Right lobe of liver (tissue), 6 donors: Measurements from ENCODE around the gene NDUFS4. TPM values are rescaled to one million over a fixed set of nuclear protein-coding genes. Genes with fewer than 3 reads are reported as not detected.
A peak's percentile ranks its signal among the peaks of the same experiment; 100 is the strongest.
"Not testable (repeated sequence)": the region's sequence is repeated elsewhere in the genome, so short reads cannot be mapped to it uniquely, and the experiment has no call there.

ENCODE experiments used
- ATAC-seq, 4 donors: fragments of 200-7000 bp; cut with Tn5 transposase; one replicate each; pipeline ENCODE4 v1.9.1; 2020; ENCODE audit warnings: mild to moderate bottlenecking in 4 of 4, moderate library complexity in 4 of 4
- DNase-seq, 3 donors: peaks; one replicate each; pipeline ENCODE4 v3.0.0-alpha.2; 2020
- H3K27ac ChIP-seq, 3 donors: fragments of 200-600 bp; one replicate each; pipeline ENCODE4 v1.8.0; 2022
- H3K27me3 ChIP-seq, 2 donors: fragments of 200-600 bp; one replicate each; pipeline ENCODE4 v1.8.0; 2022
- H3K36me3 ChIP-seq, 4 donors: fragments of 200-600 bp; sonication (generic) in 1 of 4; one replicate each; pipeline versions ENCODE4 v1.5.1 to v1.8.0; 2017 to 2022; ENCODE audit warnings: control low read depth in 1 of 4
- H3K4me1 ChIP-seq, 4 donors: fragments of 200-600 bp; sonication (generic) in 1 of 4; one replicate each; pipeline versions ENCODE4 v1.5.1 to v1.8.0; 2017 to 2022; ENCODE audit warnings: control low read depth in 1 of 4
- H3K4me3 ChIP-seq, 3 donors: fragments of 200-600 bp; one replicate each; pipeline ENCODE4 v1.8.0; 2022
- H3K9me3 ChIP-seq, 4 donors: fragments of 200-600 bp; sonication (generic) in 1 of 4; one replicate each; pipeline versions ENCODE4 v1.5.1 to v1.8.0; 2017 to 2022; ENCODE audit warnings: control low read depth in 1 of 4
- POLR2A ChIP-seq: fragments of 450-650 bp; IDR thresholded peaks from one replicate; pipeline ENCODE4 v1.6.1; 2017; ENCODE audit warnings: antibody characterized with exemption, mild to moderate bottlenecking
- whole genome bisulfite sequencing: methylation state at CpG from one replicate; pipeline ENCODE4 v1.1.6; 2018; ENCODE audit warnings: low coverage, low lambda C conversion rate; ENCODE audit not compliant: insufficient coverage; ENCODE audit errors: missing lambda C conversion rate; 5-methylcytosine and 5-hydroxymethylcytosine counted together
- intact Hi-C, 2 donors: fragments of 100-400 bp; cut with DNase I; formaldehyde crosslinking; loops; one replicate each; pipeline versions ENCODE4 v1.11.2 to v1.14.1; 2022
- total RNA-seq, 6 experiments: library from RNA; depleted of rRNA in 2 of 6; stranded (reverse); fragments of >200 nt in 2 of 6; fragmentation: NEBNext Ultra II Directional in 3 of 6; extraction: Animal tissue kit (Norgen Biotek cat#: 25700) in 3 of 6; gene quantifications; one replicate each; pipeline versions ENCODE4 v1.1.0 to v1.2.4, GENCODE V29; 2016 to 2023
- TF ChIP-seq, protein P1 (sequence below), 4 donors: fragments of 200-600 bp in 3 of 4; fragments of 450-650 bp in 1 of 4; IDR thresholded peaks; one replicate each; pipeline versions ENCODE4 v1.5.1 to v1.8.0; 2016 to 2022; ENCODE audit warnings: antibody characterized with exemption in 4 of 4, mild to moderate bottlenecking in 2 of 4
- donor health status: DM: no; HTN: yes; CAD: no.
- donor health status: DM: no; HTN: no; CAD: no.
- donor health status: DM: no; HTN: no; CAD: no.
- donor health status: DM: no; HTN: yes; CAD: no.
- donor health status: DM: no; HTN: yes; CAD: no.

The NDUFS4 gene
- total RNA-seq, 6 experiments from 2014 or later: 44.3 to 69.4 (median 48.8) TPM

DNA sequence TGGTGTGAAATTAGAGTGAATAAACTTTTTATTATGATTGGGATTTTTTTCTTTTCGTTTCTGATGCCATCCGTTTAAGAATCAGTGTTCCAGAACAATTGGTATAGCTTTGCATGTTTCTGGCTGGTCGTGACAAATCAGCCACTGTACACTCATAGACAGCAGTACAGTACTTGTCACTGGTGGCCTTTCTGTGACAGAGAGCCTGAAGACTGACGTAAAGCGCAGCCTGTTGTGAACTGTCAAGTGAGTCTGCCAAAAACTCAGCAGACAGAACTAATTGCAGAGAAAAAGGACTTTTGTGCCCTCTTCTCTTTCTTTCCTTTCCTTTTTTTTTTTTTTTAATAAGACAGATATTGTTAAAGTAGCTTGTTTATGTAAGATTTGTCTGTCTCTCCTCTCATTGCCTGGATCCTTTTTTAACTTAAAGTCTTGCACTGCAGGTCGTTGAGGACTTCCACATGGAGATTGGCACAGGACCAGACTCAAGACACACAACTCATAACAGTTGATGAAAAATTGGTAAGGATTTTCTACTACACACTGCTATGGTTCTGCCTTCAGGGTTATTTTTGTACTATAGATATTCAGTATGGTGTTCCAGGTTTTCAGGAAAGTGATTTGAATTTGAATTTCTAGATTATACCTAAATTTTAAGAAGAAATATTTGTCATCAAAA lies 42.7 kb downstream of the NDUFS4 start:
- 57% methylated on average over 6 of the region's 6 CpGs for WGBS
- ATAC-seq (peak; percentile 30 to 61 (median 40)), DNase-seq (no peak)
- no peak overlapping the region for H3K27ac ChIP-seq
- H3K9me3 ChIP-seq: no peaks in the 10 kb centered on the region
- peaks cover 0 to 8% (median 0%) of the 10 kb centered on the region in 4 donors for H3K4me1 ChIP-seq
- H3K4me3 ChIP-seq: no peak overlapping the region
- intact Hi-C loops: no loop called here
- no peaks in the 10 kb centered on the region for H3K27me3 ChIP-seq
- H3K36me3 ChIP-seq: peaks cover 0 to 9% (median 2%) of the 10 kb centered on the region in 4 donors
- no peak for TF ChIP-seq POLR2A
- TF ChIP-seq, protein P1, sequence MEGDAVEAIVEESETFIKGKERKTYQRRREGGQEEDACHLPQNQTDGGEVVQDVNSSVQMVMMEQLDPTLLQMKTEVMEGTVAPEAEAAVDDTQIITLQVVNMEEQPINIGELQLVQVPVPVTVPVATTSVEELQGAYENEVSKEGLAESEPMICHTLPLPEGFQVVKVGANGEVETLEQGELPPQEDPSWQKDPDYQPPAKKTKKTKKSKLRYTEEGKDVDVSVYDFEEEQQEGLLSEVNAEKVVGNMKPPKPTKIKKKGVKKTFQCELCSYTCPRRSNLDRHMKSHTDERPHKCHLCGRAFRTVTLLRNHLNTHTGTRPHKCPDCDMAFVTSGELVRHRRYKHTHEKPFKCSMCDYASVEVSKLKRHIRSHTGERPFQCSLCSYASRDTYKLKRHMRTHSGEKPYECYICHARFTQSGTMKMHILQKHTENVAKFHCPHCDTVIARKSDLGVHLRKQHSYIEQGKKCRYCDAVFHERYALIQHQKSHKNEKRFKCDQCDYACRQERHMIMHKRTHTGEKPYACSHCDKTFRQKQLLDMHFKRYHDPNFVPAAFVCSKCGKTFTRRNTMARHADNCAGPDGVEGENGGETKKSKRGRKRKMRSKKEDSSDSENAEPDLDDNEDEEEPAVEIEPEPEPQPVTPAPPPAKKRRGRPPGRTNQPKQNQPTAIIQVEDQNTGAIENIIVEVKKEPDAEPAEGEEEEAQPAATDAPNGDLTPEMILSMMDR (IDR thresholded peaks at IDR 0.05): no peak

DNA sequence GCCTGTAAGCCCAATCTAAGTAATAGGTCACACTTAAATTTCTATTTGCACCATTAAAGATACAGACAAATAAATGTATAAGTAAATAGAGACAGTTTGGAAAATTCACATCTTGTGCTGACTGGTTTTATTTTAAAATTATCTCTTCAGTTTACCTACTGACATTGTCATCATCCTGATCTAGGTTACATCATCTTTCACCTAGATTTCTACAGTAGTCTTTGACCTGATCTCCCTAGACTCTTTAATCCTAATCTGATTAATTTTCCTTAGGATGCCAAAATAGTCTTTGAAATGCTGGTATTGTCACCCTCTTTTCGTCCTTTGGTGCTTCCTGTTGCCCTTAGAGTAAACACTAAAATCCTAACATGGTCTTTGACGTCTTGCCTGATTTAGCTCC lies 43.9 kb downstream of the NDUFS4 start:
- WGBS: 16% methylated on average over 2 of the region's 2 CpGs
- TF ChIP-seq, protein P1 (IDR thresholded peaks at IDR 0.05): no peak
- H3K4me3 ChIP-seq: no peak overlapping the region
- no peak overlapping the region for H3K27ac ChIP-seq
- H3K9me3 ChIP-seq: no peaks in the 10 kb centered on the region
- DNase-seq (no peak), ATAC-seq (peak in 3 of 4 donors; percentile 55 to 79 (median 69))
- intact Hi-C loops: no loop called here
- H3K4me1 ChIP-seq: peaks cover 0 to 8% (median 0%) of the 10 kb centered on the region in 4 donors
- no peaks in the 10 kb centered on the region for H3K27me3 ChIP-seq
- peaks cover 0 to 9% (median 2%) of the 10 kb centered on the region in 4 donors for H3K36me3 ChIP-seq

DNA sequence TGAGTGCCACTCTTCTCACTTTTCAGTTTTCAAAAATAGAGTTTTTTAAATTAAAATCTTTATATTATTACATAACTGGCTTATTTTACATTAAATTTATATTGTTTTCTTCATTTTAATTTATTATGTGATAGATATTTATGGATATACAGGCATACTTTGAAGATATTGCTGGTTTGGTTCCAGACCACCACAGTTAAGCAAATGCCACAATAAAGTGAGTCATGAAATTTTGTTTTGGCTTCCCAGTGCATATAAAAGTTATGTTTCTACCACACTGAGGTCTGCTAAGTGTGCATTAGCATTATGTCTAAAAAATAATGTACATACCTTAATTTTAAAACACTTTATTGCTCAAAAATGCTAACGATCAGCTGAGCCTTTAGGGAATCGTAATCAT lies 47.4 kb downstream of the NDUFS4 start:
- TF ChIP-seq, protein P1 (IDR thresholded peaks at IDR 0.05): no peak
- TF ChIP-seq POLR2A: no peak
- intact Hi-C loops: no loop called here
- no peaks in the 10 kb centered on the region for H3K27me3 ChIP-seq
- peaks cover 0 to 9% (median 2%) of the 10 kb centered on the region in 4 donors for H3K36me3 ChIP-seq
- H3K9me3 ChIP-seq: no peaks in the 10 kb centered on the region
- ATAC-seq (no peak), DNase-seq (no peak)
- H3K27ac ChIP-seq: no peak overlapping the region
- peaks cover 0 to 8% (median 0%) of the 10 kb centered on the region in 4 donors for H3K4me1 ChIP-seq
- no peak overlapping the region for H3K4me3 ChIP-seq
- 92% methylated on average over 2 of the region's 2 CpGs for WGBS

DNA sequence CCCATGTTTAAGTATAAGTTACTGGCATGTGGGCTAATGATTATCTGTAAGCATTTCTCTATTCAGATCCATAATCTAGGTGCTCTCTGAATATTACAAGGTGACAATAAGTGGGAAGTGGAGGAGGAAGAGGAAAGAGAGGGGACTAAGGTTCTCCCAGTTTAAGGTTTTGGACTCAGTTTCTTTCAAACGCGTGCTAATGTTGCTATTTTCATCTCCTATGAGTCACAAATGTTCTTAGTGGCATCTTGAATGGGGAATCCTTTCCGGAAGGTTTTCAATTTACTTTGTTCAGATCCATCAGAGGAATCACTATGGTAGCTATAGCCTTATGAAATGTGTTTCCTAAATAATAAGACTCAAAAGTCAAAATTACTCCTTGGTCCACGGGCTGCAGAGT lies 48.5 kb downstream of the NDUFS4 start:
- H3K27ac ChIP-seq, H3K27me3 ChIP-seq, H3K36me3 ChIP-seq, DNase-seq, ATAC-seq, H3K4me1 ChIP-seq, H3K9me3 ChIP-seq, H3K4me3 ChIP-seq, intact Hi-C loops: not testable (repeated sequence)
- WGBS: 87% methylated on average over 4 of the region's 4 CpGs

DNA sequence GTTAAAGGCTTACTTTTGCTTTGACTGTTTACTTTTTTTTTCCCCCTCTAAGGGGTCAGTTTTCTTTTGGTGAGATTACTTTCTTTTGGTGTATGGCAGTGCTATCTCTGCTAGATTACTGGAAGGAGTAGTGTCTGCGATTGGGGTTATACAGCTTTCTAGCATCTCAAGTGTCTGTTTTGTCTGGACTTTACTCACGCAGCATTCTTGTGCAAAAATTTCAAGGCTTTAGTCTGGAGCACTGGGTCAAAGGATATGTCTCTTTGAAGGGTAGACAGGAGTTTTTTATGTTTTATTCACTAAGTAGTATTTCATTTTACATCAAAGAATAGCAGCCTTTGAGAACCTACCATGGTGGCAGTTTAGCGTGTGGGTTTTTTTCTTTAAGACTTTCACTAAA lies 52.6 kb downstream of the NDUFS4 start:
- Histone ChIP-seq H3K4me1 (no peaks in the 10 kb centered on the region), H3K27me3 (no peaks in the 10 kb centered on the region), H3K4me3 (no peak overlapping the region), H3K36me3 (no peaks in the 10 kb centered on the region), H3K9me3 (no peaks in the 10 kb centered on the region), H3K27ac (no peak overlapping the region)
- intact Hi-C loops: no loop called here
- WGBS: 88% methylated on average over 3 of the region's 3 CpGs
- ATAC-seq (no peak), DNase-seq (no peak)
- TF ChIP-seq, protein P1 (IDR thresholded peaks at IDR 0.05): no peak
- no peak for TF ChIP-seq POLR2A
